ENCODE measurements around the gene OR1S2. TPM values are rescaled to one million over a fixed set of nuclear protein-coding genes. Genes with fewer than 3 reads are reported as not detected.

Gene OR1S2
- total and polyA plus RNA-seq, 9 of the 15 experiments (the other 6 are each of a cell fraction or from before 2014, with no cell fraction given) = not detected

DNA sequence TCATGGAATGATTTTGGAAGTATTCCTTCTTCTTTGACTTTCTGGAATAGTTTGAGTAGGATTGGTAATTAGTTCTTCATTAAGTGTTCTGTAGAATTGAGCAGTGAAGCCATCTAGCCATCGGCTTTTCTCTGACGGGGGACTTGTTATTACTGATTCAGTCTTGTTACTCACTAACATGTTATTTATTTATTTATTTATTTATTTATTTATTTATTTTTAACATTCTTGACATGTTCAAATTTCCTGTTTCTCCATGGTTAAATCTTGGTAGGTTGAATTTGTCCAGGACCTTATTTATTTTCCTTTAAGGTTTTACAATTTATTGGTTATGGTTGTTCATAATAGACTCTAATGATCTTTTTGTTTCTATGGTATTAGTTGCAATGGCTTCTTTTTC lies 40.0 kb upstream of the OR1S2 start (continued):
- TF ChIP-seq HOXB6 (CRISPR knock-in tag; IDR thresholded peaks at IDR 0.05; ENCODE audit: borderline replicate concordance) (no peak), KHSRP (IDR thresholded peaks at IDR 0.05) (no peak), CREM (IDR thresholded peaks at IDR 0.05; ENCODE audit: low read depth) (no peak)

GRCh38 chr11:58227956-58228615 lies 24.1 kb upstream of the OR1S2 start:
- no TSS peak for BruUV-seq (replicated peaks)
- H2AFZ ChIP-seq (ENCODE audit: low read depth, low read length) = no peak overlapping the region
- H3K9me1 ChIP-seq (ENCODE audit: control insufficient read depth, insufficient read depth, low read length) = no peaks in the 10 kb centered on the region
- no peaks in the 10 kb centered on the region for H3K79me2 ChIP-seq (ENCODE audit: control insufficient read depth, insufficient read depth, low read length)
- intact Hi-C loops (cut with micrococcal nuclease) (no loop called here), in situ Hi-C loops (cut with MboI) (no loop called here)
- DNase-seq (ENCODE audit: extremely low read depth in 1 of 4, low spot score in 3 of 4) (peak in 1 of 4 experiments; percentile 6), ATAC-seq (peak; percentile 67), FAIRE-seq (no peak)
- no peaks in the 10 kb centered on the region for H3K9me3 ChIP-seq (replicated peaks; ENCODE audit: control insufficient read depth, insufficient read depth, low read depth, low read length)
- CTCF ChIA-PET (ENCODE audit: low intra/inter-chr PET ratio) = no interaction called here
- H3K4me2 ChIP-seq (ENCODE audit: insufficient read depth, low read length) = no peak overlapping the region; the same call in 1 of the 2 replicates
- 0 out of 5 replicates have a peak, but pooled peaks cover 0 to 5% of the 10 kb centered on the region in 2 experiments for H3K4me1 ChIP-seq (replicated peaks in 1 of 2; ENCODE audit: control insufficient read depth in 2 of 2, insufficient read depth in 2 of 2, low read length in 2 of 2)
- WGBS (ENCODE audit: insufficient coverage, low coverage, missing lambda C conversion rate) = 4% methylated on average over 30 of the region's 32 CpGs
- H3K27ac ChIP-seq (ENCODE audit: extremely low read depth, low read depth, low read length) = no peak overlapping the region
- H3K9ac ChIP-seq (ENCODE audit: insufficient read depth in 1 of 2, low read depth in 2 of 2, low read length in 2 of 2) = no peak overlapping the region
- no peak overlapping the region for H3K4me3 ChIP-seq
- no peaks in the 10 kb centered on the region for H3K36me3 ChIP-seq (ENCODE audit: control insufficient read depth, insufficient read depth, low read length)
- H4K20me1 ChIP-seq (replicated peaks; ENCODE audit: control insufficient read depth, insufficient read depth, low read length) = no peaks in the 10 kb centered on the region
- H3K27me3 ChIP-seq (ENCODE audit: control insufficient read depth in 2 of 2, insufficient read depth in 2 of 2, low read length in 2 of 2) = peaks cover 0 to 10% of the 10 kb centered on the region in 2 experiments; a peak in 2 of 5 replicates
- POLR2A ChIA-PET = no interaction called here
- TF ChIP-seq MLX (CRISPR knock-in tag; conservative IDR thresholded peaks at IDR 0.05) (no peak), ZNF785 (CRISPR knock-in tag; IDR thresholded peaks at IDR 0.05) (no peak), ZNF707 (CRISPR knock-in tag; conservative IDR thresholded peaks at IDR 0.05) (no peak), YY1 (IDR thresholded peaks at IDR 0.05; ENCODE audit: borderline replicate concordance in 1 of 3, control insufficient read depth in 1 of 3, extremely low read depth in 1 of 3, insufficient read depth in 3 of 3, insufficient read length in 1 of 3, insufficient replicate concordance in 2 of 3, low read depth in 1 of 3, low read length in 2 of 3) (no peak), ZNF174 (CRISPR knock-in tag; IDR thresholded peaks at IDR 0.05) (no peak), KLF6 (CRISPR knock-in tag; IDR thresholded peaks at IDR 0.05; ENCODE audit: borderline replicate concordance) (no peak), ZNF124 (CRISPR knock-in tag; IDR thresholded peaks at IDR 0.05) (no peak), RFX5 (IDR thresholded peaks at IDR 0.05; ENCODE audit: low read depth, low read length) (no peak), SREBF2 (CRISPR knock-in tag; IDR thresholded peaks at IDR 0.05) (no peak), GATAD2B (IDR thresholded peaks at IDR 0.05; ENCODE audit: borderline replicate concordance) (no peak), ZNF644 (tag; IDR thresholded peaks at IDR 0.05; ENCODE audit: low read depth) (no peak)
- TF ChIP-seq, protein P1, sequence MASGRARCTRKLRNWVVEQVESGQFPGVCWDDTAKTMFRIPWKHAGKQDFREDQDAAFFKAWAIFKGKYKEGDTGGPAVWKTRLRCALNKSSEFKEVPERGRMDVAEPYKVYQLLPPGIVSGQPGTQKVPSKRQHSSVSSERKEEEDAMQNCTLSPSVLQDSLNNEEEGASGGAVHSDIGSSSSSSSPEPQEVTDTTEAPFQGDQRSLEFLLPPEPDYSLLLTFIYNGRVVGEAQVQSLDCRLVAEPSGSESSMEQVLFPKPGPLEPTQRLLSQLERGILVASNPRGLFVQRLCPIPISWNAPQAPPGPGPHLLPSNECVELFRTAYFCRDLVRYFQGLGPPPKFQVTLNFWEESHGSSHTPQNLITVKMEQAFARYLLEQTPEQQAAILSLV (tag; IDR thresholded peaks at IDR 0.05) = no peak
- TF ChIP-seq, protein P2, sequence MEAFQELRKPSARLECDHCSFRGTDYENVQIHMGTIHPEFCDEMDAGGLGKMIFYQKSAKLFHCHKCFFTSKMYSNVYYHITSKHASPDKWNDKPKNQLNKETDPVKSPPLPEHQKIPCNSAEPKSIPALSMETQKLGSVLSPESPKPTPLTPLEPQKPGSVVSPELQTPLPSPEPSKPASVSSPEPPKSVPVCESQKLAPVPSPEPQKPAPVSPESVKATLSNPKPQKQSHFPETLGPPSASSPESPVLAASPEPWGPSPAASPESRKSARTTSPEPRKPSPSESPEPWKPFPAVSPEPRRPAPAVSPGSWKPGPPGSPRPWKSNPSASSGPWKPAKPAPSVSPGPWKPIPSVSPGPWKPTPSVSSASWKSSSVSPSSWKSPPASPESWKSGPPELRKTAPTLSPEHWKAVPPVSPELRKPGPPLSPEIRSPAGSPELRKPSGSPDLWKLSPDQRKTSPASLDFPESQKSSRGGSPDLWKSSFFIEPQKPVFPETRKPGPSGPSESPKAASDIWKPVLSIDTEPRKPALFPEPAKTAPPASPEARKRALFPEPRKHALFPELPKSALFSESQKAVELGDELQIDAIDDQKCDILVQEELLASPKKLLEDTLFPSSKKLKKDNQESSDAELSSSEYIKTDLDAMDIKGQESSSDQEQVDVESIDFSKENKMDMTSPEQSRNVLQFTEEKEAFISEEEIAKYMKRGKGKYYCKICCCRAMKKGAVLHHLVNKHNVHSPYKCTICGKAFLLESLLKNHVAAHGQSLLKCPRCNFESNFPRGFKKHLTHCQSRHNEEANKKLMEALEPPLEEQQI (IDR thresholded peaks at IDR 0.05) = no peak
